HepG2 (cell line): ENCODE data around the gene TIAM2. TPM values are rescaled to one million over a fixed set of nuclear protein-coding genes. Genes with fewer than 3 reads are reported as not detected.

Experiments
- ATAC-seq: fragments of 200-7000 bp; cut with Tn5 transposase; 3 replicates; pipeline ENCODE4 v1.9.1; 2020; ENCODE audit warnings: mild to moderate bottlenecking, moderate library complexity
- BruUV-seq: library from RNA; stranded (reverse); fragments of 400-500 nt; replicated peaks from 2 replicates; lab custom pipeline; 2021; lab: Mats Ljungman, UMichigan
- CTCF ChIA-PET: fragments of 300-600 bp; formaldehyde crosslinking; extraction: SDS; loops from one replicate; lab custom pipeline; 2021; ENCODE audit warnings: low total read pairs, inconsistent platforms, low intra/inter-chr PET ratio; lab: Yijun Ruan, JAX
- POLR2A ChIA-PET: fragments of 350-600 bp; sonication (Branson Sonifier 250); formaldehyde crosslinking; loops from one replicate; lab custom pipeline; 2020; ENCODE audit warnings: antibody characterized with exemption, inconsistent platforms; lab: Yijun Ruan, JAX
- DNase-seq: peaks from one replicate; pipeline ENCODE4 v3.0.0-alpha.2; 2015; ENCODE audit warnings: low spot score
- FAIRE-seq: peaks from 3 replicates; lab custom pipeline; 2011; peaks lifted over from hg19 to GRCh38; lab: Jason Lieb, UNC
- H2AFZ ChIP-seq: one replicate; pipeline ENCODE4 v1.6.1; 2011; ENCODE audit warnings: low read length, inconsistent platforms
- H3K27ac ChIP-seq: fragments of 300-600 bp; 3 replicates; pipeline ENCODE4 v1.8.0; 2011; ENCODE audit warnings: mixed run types, mild to moderate bottlenecking, mixed read lengths, low read length, inconsistent platforms; ENCODE audit not compliant: insufficient read depth; ENCODE audit errors: extremely low read length
- H3K27me3 ChIP-seq, 2 experiments: fragments of 200-600 bp in 1 of 2; 2 replicates in 1 of 2; 3 replicates in 1 of 2; pipeline versions ENCODE4 v1.6.0 to v1.8.0; 2011; ENCODE audit warnings: low read length in 2 of 2, mild to moderate bottlenecking in 2 of 2, moderate library complexity in 2 of 2, inconsistent platforms in 1 of 2; ENCODE audit not compliant: insufficient read depth in 2 of 2, control insufficient read depth in 1 of 2
- H3K36me3 ChIP-seq, 2 experiments: fragments of 200-600 bp in 1 of 2; replicated peaks in 1 of 2; 2 replicates in 1 of 2; 3 replicates in 1 of 2; pipeline versions ENCODE4 v1.5.1 to v1.8.0; 2011; ENCODE audit warnings: low read length in 2 of 2, inconsistent platforms in 1 of 2; ENCODE audit not compliant: insufficient read depth in 2 of 2, control insufficient read depth in 1 of 2
- H3K4me1 ChIP-seq: 2 replicates; pipeline ENCODE4 v1.5.1; 2012; ENCODE audit warnings: low read length, inconsistent platforms; ENCODE audit not compliant: insufficient read depth
- H3K4me2 ChIP-seq: 2 replicates; pipeline ENCODE4 v1.6.0; 2011; ENCODE audit warnings: low read depth, low read length, inconsistent platforms
- H3K4me3 ChIP-seq, 3 experiments: fragments of 200-600 bp in 1 of 3; sonication (generic), shearing (Covaris generic) in 1 of 3; replicated peaks in 1 of 3; 2 replicates each; pipeline ENCODE4 v1.5.1; 2011 to 2016; ENCODE audit warnings: low read length in 3 of 3, inconsistent platforms in 2 of 3, low read depth in 2 of 3, mild to moderate bottlenecking in 2 of 3, control low read depth in 1 of 3, mixed read lengths in 1 of 3; ENCODE audit not compliant: insufficient read depth in 1 of 3
- H3K79me2 ChIP-seq: one replicate; pipeline ENCODE4 v1.6.1; 2011; ENCODE audit warnings: low read length, inconsistent platforms; ENCODE audit not compliant: insufficient read depth
- H3K9ac ChIP-seq: 2 replicates; pipeline ENCODE4 v1.6.0; 2011; ENCODE audit warnings: mild to moderate bottlenecking, low read depth, low read length, inconsistent platforms; ENCODE audit not compliant: insufficient read depth
- H3K9me3 ChIP-seq: 2 replicates; pipeline ENCODE4 v1.5.1; 2012; ENCODE audit warnings: mild to moderate bottlenecking, low read length
- H4K20me1 ChIP-seq: 2 replicates; pipeline ENCODE4 v1.6.0; 2011; ENCODE audit warnings: inconsistent platforms, mild to moderate bottlenecking, low read length, moderate library complexity; ENCODE audit not compliant: insufficient read depth
- ERF ChIP-seq: IDR thresholded peaks from 2 replicates; pipeline ENCODE4 v1.6.1; 2018; ENCODE audit warnings: missing biosample characterization, missing genetic modification reagents
- HOXD1 ChIP-seq: sonication (generic); formaldehyde crosslinking; IDR thresholded peaks from 2 replicates; pipeline ENCODE4 v1.5.0; 2020; ENCODE audit warnings: missing genetic modification reagents
- KAT7 ChIP-seq: IDR thresholded peaks from 2 replicates; pipeline ENCODE4 v1.6.1; 2018; ENCODE audit warnings: borderline replicate concordance, missing compliant biosample characterization
- PHB2 ChIP-seq: fragments of 450-650 bp; IDR thresholded peaks from 2 replicates; pipeline ENCODE4 v1.6.1; 2018; ENCODE audit not compliant: partially characterized antibody
- POGZ ChIP-seq: sonication (generic); formaldehyde crosslinking; IDR thresholded peaks from 2 replicates; pipeline ENCODE4 v1.4.0; 2020; ENCODE audit warnings: mild to moderate bottlenecking, missing genetic modification reagents
- PRMT3 ChIP-seq: sonication (generic); formaldehyde crosslinking; IDR thresholded peaks from 2 replicates; pipeline ENCODE4 v1.8.1; 2022; ENCODE audit warnings: low read depth, mild to moderate bottlenecking, moderate library complexity, missing genetic modification reagents, borderline replicate concordance
- SMARCE1 ChIP-seq: fragments of 450-650 bp; IDR thresholded peaks from 2 replicates; pipeline ENCODE4 v1.6.1; 2017; ENCODE audit warnings: borderline replicate concordance
- ZNF615 ChIP-seq: sonication (generic); formaldehyde crosslinking; IDR thresholded peaks from 2 replicates; pipeline ENCODE4 v1.5.0; 2020; ENCODE audit warnings: mild to moderate bottlenecking, missing genetic modification reagents, borderline replicate concordance
- ZNF670 ChIP-seq: sonication (generic); formaldehyde crosslinking; IDR thresholded peaks from 2 replicates; pipeline ENCODE4 v1.8.0; 2022; ENCODE audit warnings: mild to moderate bottlenecking, missing genetic modification reagents, borderline replicate concordance
- ZNF747 ChIP-seq: sonication (generic); formaldehyde crosslinking; IDR thresholded peaks from 2 replicates; pipeline ENCODE4 v1.8.1; 2023; ENCODE audit warnings: missing genetic modification reagents, mild to moderate bottlenecking, borderline replicate concordance
- ZNF75D ChIP-seq: sonication (generic); formaldehyde crosslinking; IDR thresholded peaks from 2 replicates; pipeline ENCODE4 v1.8.1; 2023; ENCODE audit warnings: missing genetic modification reagents, mild to moderate bottlenecking, borderline replicate concordance
- ZSCAN30 ChIP-seq: sonication (generic); formaldehyde crosslinking; IDR thresholded peaks from 2 replicates; pipeline ENCODE4 v1.5.0; 2020; ENCODE audit warnings: mild to moderate bottlenecking, missing genetic modification reagents
- WGBS: methylation state at CpG from one replicate; pipeline ENCODE4 v1.1.6; 2017; ENCODE audit warnings: low lambda C conversion rate; 5-methylcytosine and 5-hydroxymethylcytosine counted together
- in situ Hi-C: cut with HindIII; loops from 2 replicates; pipeline ENCODE4 v1.10.0; 2017; ENCODE audit warnings: low pct_unique_long_range_greater_than_20kb; ENCODE audit not compliant: extremely low pct_ligation_motif_present
- intact Hi-C: fragments of 100-400 bp; cut with micrococcal nuclease; formaldehyde crosslinking; loops from one replicate; pipeline ENCODE4 v1.10.0; 2022; ENCODE audit not compliant: unreplicated experiment
- polyA plus RNA-seq, 8 experiments: library from polyadenylated mRNA; depleted of rRNA in 3 of 8; stranded (reverse) in 7 of 8; unstranded in 1 of 8; fragments of >200 nt; fragmentation: Illumina TruSeq in 4 of 8; extraction: Trizol in 4 of 8; gene quantifications; 2 replicates each; pipeline versions ENCODE4 v1.2.1 to v1.2.3, GENCODE V29; 2011 to 2016; ENCODE audit warnings: low read depth in 4 of 8, missing spikeins in 1 of 8, mixed read lengths in 1 of 8; ENCODE audit not compliant: insufficient read depth in 1 of 8
- total RNA-seq, 5 experiments: library from RNA; depleted of rRNA; stranded (reverse); fragments of >200 nt; fragmentation: Illumina TruSeq; extraction: Trizol; gene quantifications; 2 replicates each; pipeline ENCODE4 v1.2.3, GENCODE V29; 2016; ENCODE audit warnings: low read depth in 1 of 5
- TF ChIP-seq, protein P1 (sequence below): sonication (generic); formaldehyde crosslinking; IDR thresholded peaks from 2 replicates; pipeline ENCODE4 v1.4.0; 2020; ENCODE audit warnings: missing genetic modification reagents
- TF ChIP-seq, protein P2 (sequence below): sonication (generic); formaldehyde crosslinking; IDR thresholded peaks from 2 replicates; pipeline ENCODE4 v1.5.1; 2020; ENCODE audit warnings: mild to moderate bottlenecking, missing genetic modification reagents, moderate library complexity

The TIAM2 gene
- total and polyA plus RNA-seq, 2 of the 13 experiments (the other 11 are each of a cell fraction or from before 2014, with no cell fraction given): 4.1 to 4.5 TPM

DNA sequence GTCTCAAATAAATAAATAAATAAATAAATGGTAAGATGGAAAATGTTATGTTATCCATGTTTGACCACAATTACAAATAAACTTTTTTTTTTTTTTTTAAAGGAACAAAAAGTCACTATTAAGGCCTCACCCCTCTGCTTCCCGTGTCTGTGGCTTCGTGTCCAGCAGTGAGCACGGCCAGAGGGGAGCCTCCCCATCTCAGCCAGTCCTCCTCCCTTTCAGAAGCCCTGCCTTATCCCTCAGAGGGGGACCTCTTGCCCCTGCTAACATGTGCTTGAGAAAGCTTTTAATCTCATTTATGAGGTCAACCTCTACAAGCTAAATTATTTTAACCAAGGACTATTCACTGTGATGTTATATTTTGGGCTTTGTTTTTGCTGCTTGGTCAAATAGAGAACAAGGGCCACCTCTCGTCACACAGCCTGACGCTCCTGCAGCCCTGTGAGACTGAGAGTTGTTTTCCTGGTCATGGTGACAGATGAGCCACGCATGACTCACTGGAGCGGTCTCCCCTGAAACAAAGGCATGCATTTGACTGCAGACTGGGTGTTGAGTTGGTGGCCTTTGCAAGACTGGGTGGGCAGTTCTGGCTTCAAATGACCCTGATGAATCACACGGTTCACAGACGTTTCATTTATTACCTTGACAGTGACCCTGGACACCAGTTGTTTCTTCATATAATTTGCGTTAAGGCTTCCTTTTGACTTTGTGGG lies 131.8 kb downstream of the TIAM2 start (continued):
- TF ChIP-seq, protein P1, sequence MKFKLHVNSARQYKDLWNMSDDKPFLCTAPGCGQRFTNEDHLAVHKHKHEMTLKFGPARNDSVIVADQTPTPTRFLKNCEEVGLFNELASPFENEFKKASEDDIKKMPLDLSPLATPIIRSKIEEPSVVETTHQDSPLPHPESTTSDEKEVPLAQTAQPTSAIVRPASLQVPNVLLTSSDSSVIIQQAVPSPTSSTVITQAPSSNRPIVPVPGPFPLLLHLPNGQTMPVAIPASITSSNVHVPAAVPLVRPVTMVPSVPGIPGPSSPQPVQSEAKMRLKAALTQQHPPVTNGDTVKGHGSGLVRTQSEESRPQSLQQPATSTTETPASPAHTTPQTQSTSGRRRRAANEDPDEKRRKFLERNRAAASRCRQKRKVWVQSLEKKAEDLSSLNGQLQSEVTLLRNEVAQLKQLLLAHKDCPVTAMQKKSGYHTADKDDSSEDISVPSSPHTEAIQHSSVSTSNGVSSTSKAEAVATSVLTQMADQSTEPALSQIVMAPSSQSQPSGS: no peak
- TF ChIP-seq KAT7 (CRISPR knock-in tag) (no peak), ZSCAN30 (CRISPR knock-in tag) (no peak), ZNF615 (CRISPR knock-in tag) (no peak), ZNF747 (CRISPR knock-in tag) (no peak)

- H2AFZ ChIP-seq: no peak overlapping the region
- CTCF ChIA-PET: no interaction called here
- H3K9me3 ChIP-seq: no peaks in the 10 kb centered on the region
- H3K27me3 ChIP-seq: no peaks in the 10 kb centered on the region
- intact Hi-C loops (loop anchor here (5.0 kb wide), 1 partner anchor 42 kb away; no protein-coding TSS in a partner anchor), in situ Hi-C loops (no loop called here)
- no peak overlapping the region for H3K27ac ChIP-seq
- no peak for FAIRE-seq
- H3K4me2 ChIP-seq: no peak overlapping the region
- H4K20me1 ChIP-seq: no peaks in the 10 kb centered on the region
- no peak overlapping the region for H3K9ac ChIP-seq
- ATAC-seq: no peak
- TF ChIP-seq PRMT3 (no peak), ERF (CRISPR knock-in tag) (no peak), PHB2 (no peak), POGZ (no peak), ZNF75D (CRISPR knock-in tag) (no peak), SMARCE1 (no peak), ZNF670 (no peak), HOXD1 (CRISPR knock-in tag) (no peak)
- TF ChIP-seq, protein P2, sequence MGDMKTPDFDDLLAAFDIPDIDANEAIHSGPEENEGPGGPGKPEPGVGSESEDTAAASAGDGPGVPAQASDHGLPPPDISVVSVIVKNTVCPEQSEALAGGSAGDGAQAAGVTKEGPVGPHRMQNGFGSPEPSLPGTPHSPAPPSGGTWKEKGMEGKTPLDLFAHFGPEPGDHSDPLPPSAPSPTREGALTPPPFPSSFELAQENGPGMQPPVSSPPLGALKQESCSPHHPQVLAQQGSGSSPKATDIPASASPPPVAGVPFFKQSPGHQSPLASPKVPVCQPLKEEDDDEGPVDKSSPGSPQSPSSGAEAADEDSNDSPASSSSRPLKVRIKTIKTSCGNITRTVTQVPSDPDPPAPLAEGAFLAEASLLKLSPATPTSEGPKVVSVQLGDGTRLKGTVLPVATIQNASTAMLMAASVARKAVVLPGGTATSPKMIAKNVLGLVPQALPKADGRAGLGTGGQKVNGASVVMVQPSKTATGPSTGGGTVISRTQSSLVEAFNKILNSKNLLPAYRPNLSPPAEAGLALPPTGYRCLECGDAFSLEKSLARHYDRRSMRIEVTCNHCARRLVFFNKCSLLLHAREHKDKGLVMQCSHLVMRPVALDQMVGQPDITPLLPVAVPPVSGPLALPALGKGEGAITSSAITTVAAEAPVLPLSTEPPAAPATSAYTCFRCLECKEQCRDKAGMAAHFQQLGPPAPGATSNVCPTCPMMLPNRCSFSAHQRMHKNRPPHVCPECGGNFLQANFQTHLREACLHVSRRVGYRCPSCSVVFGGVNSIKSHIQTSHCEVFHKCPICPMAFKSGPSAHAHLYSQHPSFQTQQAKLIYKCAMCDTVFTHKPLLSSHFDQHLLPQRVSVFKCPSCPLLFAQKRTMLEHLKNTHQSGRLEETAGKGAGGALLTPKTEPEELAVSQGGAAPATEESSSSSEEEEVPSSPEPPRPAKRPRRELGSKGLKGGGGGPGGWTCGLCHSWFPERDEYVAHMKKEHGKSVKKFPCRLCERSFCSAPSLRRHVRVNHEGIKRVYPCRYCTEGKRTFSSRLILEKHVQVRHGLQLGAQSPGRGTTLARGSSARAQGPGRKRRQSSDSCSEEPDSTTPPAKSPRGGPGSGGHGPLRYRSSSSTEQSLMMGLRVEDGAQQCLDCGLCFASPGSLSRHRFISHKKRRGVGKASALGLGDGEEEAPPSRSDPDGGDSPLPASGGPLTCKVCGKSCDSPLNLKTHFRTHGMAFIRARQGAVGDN (CRISPR knock-in tag): no peak
- H3K4me1 ChIP-seq: peaks cover 13% of the 10 kb centered on the region
- no peaks in the 10 kb centered on the region for H3K36me3 ChIP-seq
- POLR2A ChIA-PET: no interaction called here
- WGBS: 70% methylated on average over 4 of the region's 4 CpGs
- no peaks in the 10 kb centered on the region for H3K79me2 ChIP-seq
- BruUV-seq: no TSS peak
- no peak for DNase-seq
- no peak overlapping the region for H3K4me3 ChIP-seq
These were observed 133.9 kb downstream of the TIAM2 start for GRCh38 chr6:155128977-155129376.
